Cardiac fibroblast (primary cell): ENCODE measurements around the gene MINDY4B.

Experiments used
- DNase-seq, 2 donors: peaks; one replicate each; pipeline versions ENCODE4 v3.0.0 to v3.0.0-alpha.2; 2010; ENCODE audit warnings: low read depth in 2 of 2
- H3K4me3 ChIP-seq, 2 donors: replicated peaks in 1 of 2; 1 replicate in 1 of 2; 2 replicates in 1 of 2; pipeline ENCODE4 v1.5.1; 2011; ENCODE audit warnings: low read depth in 2 of 2, low read length in 2 of 2, mild to moderate bottlenecking in 2 of 2, moderate library complexity in 1 of 2
- CTCF ChIP-seq: IDR thresholded peaks from one replicate; pipeline ENCODE4 v1.5.1; 2011; ENCODE audit warnings: low read depth, mild to moderate bottlenecking, low read length, inconsistent platforms

MINDY4B gene

GRCh38 chr3:150889106-150889505, 16.1 kb downstream of the MINDY4B start:
- TF ChIP-seq CTCF, result no peak
- no peak for DNase-seq
- H3K4me3 ChIP-seq, result no peak overlapping the region

GRCh38 chr3:150887031-150887430, 18.2 kb downstream of the MINDY4B start:
- H3K4me3 ChIP-seq, result no peak overlapping the region
- no peak for TF ChIP-seq CTCF
- DNase-seq, result peak; percentile 38 to 74

- no peak for DNase-seq
- H3K4me3 ChIP-seq, result no peak overlapping the region
- TF ChIP-seq CTCF, result no peak
These were observed 19.7 kb downstream of the MINDY4B start for GRCh38 chr3:150885535-150885934.

GRCh38 chr3:150878996-150879575, 26.2 kb downstream of the MINDY4B start:
- no peak overlapping the region for H3K4me3 ChIP-seq
- no peak for TF ChIP-seq CTCF
- no peak for DNase-seq

- TF ChIP-seq CTCF, result no peak
- H3K4me3 ChIP-seq, result no peak overlapping the region
- DNase-seq, result no peak
These were observed 26.9 kb downstream of the MINDY4B start for GRCh38 chr3:150878290-150878689.

- DNase-seq, result no peak
- H3K4me3 ChIP-seq, result no peak overlapping the region
- TF ChIP-seq CTCF, result no peak
These were observed 27.9 kb downstream of the MINDY4B start for GRCh38 chr3:150877303-150877702.

- no peak overlapping the region for H3K4me3 ChIP-seq
- DNase-seq, result no peak
- TF ChIP-seq CTCF, result no peak
These were observed 28.5 kb downstream of the MINDY4B start for GRCh38 chr3:150876611-150877265.
